GM18519 (cell line): ENCODE measurements around the gene FPR3.
"Not testable (repeated sequence)": the region's sequence is repeated elsewhere in the genome, so short reads cannot be mapped to it uniquely, and the experiment has no call there.

Experiments used
- ATAC-seq: cut with Tn5 transposase; IDR thresholded peaks from one replicate; pipeline ENCODE4 v1.9.1; 2021; ENCODE audit warnings: mild to moderate bottlenecking, moderate library complexity; ENCODE audit not compliant: unreplicated experiment, low FRiP score

FPR3 gene

DNA sequence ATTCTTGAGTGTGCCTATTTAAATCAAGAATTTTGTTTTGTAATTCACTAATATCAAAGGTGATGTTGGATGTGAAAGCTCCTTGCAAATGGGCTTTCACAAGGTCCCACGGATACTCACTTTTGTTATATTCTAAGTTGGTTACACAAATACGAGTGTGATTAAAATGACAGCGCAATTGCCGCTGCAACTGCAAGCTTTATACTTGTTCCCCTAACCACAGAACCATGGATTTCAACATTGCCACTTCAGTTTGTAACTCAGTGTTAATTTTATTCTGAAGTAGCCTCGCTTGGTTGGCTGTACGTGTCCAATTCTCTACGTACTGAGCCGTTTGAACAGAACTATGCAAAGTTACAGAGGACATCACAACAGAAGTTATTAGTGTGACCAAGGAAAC is 10.4 kb downstream of the FPR3 start:
- ATAC-seq: not testable (repeated sequence)

DNA sequence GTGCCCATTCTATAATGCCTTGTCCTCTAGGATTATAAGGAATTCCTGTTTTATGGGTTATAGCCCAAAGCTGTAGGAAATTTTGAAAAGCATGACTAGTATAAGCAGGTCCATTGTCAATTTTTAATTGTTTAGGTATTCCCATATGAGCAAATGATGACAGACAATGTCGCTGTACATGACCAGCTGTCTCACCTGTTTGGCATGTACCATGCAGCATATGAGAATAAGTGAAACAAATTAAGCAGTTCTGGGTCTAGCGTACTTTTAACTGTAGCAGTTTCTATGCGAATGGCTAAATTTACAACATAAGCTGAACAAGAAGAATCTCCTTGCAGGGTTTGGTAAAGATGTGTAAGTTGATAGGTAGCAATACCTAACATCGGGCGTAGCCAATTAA is 11.6 kb downstream of the FPR3 start:
- ATAC-seq: not testable (repeated sequence)

DNA sequence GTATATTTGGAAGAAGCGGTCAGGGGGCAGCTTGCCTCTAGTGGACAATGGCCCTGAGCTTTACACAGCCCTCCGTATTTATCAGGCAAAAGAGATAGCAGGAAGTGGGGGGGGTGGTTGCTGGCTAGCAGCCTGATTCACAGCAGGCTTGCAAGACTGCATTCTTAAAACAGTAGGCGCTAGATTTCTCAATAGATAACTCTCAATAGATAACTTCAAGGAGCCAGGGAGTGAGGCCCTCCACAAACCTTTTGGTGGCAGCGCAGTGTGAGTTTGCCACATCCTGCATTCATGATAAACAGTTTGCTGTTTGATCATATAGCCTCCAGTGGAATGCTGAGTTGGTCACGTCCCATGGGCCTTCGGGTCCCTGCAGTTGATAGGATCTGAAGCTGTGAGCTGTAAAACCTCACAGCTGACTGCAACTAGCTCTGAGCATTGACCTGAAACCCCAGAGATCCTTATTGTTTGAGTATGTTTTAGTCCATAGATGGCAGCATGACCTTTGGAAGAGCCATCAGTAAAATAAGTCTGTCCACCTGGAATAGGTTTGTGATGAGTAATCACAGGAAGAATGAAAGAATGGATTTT is 12.2 kb downstream of the FPR3 start:
- no peak for ATAC-seq

DNA sequence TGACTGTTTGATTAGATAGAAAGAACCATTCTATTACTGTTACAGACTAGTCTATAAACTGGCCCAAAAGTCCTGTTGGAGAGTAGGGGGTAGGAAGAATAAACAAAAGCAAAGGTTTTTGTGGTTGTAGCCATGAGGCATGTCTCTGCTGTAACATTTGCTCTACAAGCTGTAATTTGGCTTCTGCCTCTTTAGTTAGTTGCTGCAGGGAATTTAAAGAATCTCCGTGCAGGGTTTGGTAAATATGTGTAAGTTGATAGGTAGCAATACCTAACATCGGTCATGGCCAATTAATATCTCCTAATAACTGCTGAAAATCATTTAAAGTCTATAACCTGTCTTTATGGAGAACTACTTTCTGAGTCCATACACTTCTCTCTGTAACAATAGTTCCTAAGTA is 13.0 kb downstream of the FPR3 start:
- ATAC-seq: no peak

DNA sequence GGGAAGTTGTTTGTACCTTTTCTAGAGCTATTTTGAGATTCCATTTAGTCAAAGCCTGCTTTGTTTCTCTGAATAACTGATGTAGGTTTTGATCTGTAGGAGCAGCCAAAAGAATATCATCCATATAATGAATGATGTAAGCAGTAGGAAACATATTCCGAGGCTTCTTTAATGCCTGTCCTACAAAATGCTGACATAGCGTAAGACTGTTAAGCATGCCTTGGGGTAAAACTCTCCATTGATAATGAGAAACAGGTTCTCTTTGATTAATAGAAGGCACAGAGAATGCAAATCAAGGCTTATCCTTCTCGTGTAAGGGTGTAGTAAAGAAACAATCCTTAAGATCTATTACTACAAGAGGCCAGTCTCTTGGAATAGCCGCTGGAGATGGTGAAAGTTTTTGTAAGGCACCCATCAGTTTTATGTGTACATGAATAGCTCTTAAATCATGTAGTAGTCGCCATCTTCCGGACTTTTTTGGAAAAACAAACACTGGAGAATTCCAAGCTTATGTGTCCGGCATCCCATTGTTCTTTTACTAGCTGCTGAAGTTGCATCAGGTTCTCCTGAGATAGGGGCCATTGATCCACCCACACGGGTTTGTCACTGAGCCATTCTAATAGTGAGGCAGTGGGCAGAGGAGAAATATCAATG is 13.5 kb downstream of the FPR3 start:
- ATAC-seq: no peak

DNA sequence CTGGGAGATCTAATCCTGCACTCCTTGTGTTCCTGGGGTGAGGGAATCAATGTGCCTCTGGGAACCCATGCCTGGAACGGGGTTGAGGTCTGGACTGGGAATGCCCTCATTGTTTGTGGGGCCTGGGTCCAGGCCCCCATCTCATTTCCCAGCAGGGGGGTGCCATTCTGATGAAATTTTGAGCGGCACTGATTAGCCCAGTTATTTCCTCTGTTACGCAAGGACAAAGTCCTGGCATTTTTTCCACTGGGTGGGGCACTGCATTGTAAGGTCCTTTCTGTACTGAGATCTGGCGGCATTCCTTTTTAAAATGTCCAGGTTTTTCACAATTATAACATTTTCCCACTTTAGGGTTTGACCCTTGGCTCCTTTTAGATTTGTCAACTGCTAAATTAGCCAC is 14.8 kb downstream of the FPR3 start:
- no peak for ATAC-seq

DNA sequence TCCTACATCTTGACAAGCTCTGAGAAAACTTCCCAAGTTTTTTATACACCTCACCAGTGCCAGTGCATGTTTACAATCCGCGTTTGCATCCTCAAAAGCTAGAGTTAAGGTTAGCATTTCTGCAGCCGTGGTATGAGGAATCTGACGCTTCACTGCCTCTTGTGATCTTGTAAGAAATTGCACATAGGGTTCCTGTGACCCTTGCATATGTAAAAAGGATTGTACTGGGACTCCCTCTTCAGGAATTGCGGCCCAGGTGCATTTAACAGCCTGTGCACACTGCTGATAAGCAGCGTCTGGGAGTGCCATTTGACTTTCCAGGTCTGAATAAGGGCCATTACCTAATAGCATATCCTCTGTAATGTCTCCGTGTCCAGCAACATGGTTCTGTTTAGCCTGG is 15.3 kb downstream of the FPR3 start:
- ATAC-seq: no peak

DNA sequence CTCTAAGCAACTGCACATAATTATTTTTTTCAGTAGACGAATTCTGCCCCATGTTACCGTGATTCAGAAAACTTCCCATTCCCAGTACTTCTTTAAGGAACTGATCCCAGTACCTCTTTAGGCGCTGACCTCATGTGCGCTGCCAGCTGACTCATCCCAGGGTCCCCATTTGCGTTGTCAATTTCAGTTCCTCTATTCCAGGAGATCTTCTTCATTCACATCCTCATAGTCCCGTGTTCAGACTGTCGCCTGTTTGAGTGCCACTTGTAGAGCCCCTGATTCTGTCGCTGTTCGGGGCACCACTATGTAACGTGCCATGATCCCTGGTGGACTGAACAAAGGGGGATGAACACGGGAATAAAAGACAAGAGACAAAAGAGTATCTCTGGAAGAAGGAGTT is 16.4 kb downstream of the FPR3 start:
- no peak for ATAC-seq

DNA sequence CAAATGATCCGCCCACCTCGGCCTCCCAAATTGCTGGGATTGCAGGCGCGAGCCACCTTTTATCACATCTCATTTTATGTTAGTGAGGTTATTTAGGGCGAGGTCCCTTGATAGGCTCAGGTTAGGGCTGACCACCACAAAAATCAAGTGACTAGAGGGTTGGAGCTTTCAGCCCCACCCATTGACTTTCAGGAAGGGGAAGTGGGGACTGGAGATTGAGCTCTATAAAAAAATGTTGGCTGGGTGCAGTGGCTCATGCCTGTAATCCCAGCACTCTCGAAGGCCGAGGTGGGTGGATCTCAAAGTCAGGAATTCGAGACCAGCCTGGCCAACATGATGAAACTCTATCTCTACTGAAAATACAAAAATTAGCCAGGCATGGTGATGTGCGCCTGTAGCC is 20.1 kb downstream of the FPR3 start:
- ATAC-seq: no peak

DNA sequence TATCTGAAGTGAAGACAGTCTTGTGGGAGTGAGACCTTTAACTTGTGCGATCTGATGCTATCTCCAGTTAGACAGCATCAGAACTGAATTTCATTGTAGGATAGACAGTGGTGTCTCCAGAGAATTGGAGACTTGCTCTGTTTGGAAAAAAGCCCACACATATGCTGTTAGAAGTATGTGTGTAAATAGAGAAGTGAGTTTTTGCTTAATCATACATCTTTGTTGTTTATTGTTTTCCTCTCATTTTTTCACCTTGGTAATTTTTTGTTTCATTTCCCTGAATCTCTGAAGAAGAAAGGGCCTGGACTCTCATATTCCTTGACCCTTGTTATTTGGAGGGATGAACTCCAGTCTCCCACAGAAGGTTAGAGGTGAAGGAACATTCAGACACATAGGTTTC is 21.8 kb downstream of the FPR3 start:
- ATAC-seq: no peak

DNA sequence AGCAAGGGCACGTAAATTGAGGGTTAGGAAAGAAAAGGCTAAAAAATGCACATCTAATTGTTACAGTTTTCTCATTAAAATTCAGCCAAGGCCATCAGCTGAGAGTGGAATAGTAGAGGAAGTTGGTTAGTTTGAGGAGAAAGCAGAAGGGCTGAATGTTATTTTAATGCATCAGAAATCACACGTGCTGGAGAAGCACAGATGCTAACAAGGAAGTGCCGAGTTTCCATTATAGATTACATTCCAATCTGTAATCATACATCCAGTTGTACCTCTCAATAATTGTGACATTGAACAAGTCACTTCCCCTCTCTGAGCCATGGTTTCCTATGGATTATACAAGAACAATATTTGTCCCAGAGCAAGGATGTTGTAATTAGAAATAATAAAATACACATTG is 25.1 kb downstream of the FPR3 start:
- ATAC-seq: no peak

DNA sequence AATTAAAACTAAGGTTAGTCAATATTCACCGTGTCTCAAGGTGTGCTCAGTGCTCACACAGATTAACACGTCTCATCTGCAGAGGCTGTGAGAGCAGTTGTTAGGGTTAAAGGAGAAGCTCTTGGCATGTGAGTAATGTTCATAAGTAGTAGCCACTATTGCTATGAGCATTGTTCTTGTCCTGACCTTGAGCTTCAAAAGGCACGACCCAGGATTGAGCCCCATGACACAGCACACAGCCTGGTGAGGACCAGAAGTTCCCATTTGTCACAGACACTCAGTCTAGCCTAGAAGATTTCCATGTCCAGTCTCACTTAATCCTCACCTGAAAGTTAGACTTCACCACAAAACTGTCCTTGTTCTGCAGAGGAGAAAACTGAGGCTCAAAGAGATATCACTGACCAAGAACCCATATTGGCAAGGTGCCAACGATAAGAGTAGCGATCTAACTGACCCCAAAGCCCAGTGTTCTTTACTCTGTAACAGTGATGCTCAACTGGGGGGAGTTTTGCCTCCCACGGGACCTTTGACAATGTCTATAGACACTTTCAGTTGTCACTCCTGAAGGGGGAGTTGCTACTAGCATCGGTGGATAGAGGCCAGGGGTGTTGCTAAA is 26.0 kb downstream of the FPR3 start:
- ATAC-seq: no peak

DNA sequence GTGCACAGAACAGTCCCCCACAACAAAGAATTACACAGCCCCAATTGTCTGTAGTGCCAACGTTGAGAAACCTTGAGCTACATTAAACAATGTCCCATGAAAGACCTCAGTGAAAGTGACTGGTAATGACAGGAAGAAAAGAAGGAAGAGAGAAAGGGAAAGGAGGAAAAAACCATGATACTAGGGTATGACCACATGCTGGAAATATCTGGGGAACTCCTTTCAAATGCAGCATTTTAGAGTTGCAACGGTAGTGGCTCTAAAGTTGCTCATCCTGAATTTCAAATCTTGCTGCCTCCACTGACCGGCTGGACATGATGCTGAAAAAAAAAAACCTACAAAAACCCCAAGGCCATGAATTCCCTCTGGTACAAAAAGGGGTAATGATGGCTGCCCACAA is 26.5 kb downstream of the FPR3 start:
- ATAC-seq: no peak

DNA sequence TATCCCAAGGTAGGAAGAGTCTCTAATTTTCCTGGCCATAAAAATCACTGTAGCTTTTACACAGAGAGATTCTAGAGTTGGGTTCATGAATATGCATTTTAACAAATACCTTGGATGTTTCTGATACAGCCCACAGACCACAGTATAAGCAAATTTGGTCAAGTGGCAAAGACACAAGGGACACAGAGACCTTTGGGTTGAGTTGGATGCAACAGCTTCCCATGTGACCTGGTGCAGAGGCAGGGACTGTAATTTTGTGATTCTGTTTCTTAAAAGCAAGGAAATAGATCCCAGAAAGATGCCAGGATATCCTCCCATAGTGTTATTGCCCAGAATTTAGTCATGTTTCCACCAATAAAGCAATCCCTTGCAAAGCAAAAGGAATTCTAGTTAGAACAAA is 27.0 kb downstream of the FPR3 start:
- ATAC-seq: no peak

DNA sequence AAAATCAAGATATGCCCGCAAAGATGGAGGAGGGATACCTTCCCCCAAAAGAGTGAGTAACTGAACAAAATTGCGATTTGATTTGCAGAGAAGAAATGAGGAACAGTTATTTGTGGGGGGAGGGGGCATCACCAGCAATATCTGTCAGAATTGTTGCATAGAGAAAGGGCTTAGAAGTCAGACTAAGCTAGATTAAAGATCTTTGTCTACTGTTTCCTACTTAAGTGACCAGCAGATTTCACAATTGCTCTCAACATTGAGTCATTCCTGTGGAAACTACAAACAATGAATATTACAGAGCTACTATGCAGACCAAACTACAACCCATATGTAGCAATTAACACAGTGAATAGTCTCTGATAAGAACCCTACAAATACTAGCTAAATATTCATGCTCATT is 27.4 kb downstream of the FPR3 start:
- ATAC-seq: no peak

DNA sequence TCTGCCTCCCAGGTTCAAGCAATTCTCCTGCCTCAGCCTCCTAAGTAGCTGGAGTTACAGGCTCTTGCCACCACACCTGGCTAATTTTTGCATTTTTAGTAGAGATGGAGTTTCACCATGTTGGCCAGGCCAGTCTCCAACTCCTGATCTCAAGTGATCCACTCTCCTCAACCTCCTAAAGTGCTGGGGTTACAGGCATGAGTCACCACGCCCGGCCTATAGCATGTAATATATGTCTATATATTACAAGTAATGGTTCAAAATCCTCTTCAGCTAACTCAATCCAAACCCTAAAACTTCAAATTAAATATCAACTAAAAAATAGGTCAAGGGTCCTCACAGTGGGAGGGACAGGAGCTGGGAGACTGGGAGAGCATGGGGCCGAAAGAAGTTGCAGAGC is 28.0 kb downstream of the FPR3 start:
- ATAC-seq: no peak

DNA sequence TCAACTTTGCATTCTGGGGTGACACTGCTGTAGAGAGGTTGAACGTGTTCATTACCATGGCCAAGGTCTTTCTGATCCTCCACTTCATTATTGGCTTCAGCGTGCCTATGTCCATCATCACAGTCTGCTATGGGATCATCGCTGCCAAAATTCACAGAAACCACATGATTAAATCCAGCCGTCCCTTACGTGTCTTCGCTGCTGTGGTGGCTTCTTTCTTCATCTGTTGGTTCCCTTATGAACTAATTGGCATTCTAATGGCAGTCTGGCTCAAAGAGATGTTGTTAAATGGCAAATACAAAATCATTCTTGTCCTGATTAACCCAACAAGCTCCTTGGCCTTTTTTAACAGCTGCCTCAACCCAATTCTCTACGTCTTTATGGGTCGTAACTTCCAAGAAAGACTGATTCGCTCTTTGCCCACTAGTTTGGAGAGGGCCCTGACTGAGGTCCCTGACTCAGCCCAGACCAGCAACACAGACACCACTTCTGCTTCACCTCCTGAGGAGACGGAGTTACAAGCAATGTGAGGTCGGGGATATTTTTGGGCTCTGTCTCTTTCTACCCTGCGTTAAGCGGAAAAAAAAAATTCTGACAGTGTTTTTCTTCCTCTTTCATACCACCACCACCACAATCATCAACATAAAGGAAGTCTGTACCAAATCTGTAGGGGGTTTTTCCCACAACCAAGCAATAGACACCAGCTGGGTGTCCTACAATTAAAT is 29.5 kb downstream of the FPR3 start:
- no peak for ATAC-seq

DNA sequence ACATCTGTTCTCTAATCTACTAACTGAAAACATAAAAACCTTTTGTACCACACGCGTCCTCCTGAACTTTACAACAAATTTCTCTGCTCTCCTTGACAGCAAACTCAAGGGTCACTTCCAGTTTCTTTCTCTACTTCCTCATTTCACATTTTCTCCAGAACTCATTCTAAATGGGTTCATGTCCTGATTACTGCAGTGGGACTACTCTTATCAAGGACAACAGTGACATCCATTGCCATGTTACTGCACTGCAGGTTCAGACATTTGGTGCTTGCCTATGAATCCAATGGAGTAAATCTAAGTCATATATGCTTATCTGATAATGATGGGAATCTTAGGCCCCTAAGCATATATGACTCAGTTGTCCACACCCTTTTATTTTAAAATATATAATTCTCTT is 35.3 kb downstream of the FPR3 start:
- ATAC-seq: no peak

DNA sequence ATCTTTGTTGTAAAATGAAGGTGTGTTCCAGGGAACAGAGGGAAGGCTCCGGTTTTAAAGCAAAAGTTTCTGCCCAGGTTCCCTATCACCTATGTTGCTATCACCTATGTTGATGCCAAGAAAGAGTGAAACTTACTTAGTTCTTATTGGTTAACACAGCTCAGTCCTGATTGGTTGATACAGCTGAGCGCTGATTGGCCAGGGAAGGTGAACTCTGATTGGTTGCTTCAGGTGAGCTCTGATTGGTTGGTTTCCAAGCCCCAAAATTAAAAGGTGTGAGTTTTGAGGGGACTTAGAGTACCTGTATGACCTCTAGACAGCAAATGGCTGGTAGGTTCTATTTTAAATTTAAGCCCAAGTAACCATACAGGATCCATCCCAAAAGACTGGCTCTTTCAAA is 42.2 kb downstream of the FPR3 start:
- ATAC-seq: no peak

DNA sequence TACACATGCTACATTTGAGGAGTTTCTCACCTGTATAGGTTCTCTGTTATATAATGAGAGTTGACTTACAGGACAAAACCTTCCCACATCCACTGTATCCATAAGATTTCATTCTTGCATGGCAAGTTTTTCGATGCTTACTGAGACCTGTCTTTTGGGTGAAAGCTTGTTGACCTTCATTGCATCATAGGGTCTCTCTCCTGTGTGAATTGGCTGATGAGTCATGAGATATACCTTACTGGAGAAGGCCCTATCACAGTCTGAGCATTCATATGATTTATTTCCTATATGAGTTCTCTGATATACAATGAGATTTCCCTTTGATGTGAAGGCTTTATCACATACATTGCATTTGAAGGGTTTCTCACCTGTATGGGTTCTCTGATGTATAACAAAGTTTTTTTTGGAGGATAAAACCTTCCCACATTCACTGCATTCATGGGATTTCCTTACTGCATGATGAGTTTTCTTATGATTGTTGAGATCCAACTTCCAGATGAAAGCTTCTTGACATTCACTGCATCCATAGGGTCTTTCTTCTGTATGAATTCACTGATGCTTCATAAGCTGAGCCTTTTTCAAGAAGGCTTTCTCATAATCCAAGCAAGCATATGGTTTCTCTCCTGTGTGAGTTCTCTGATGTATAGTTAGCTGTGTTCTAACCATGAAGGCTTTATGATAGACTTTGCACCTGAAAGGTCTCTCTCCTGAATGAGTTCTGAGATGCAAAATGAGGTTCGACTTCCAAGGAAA is 67.1 kb downstream of the FPR3 start:
- ATAC-seq: no peak

DNA sequence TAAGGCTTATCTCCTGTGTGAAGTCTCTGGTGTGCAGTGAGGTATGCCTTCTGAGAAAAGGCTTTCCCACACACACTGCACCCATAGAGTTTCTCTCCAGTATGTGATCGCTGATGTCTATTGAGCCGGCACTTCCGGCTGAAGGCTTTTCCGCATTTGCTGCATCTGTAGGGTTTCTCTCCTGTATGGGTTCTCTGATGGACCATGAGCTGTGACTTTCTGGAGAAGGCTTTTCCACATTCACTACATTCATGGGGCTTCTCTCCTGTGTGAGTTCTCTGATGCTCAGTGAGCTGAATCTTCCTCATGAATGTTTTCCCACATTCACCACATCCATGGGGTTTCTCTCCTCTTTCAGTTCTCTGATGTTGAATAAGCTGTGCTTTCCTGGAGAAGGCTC is 78.1 kb downstream of the FPR3 start:
- ATAC-seq: no peak
